RWPE2 (cell line): Measurements from ENCODE around the gene MPZL1.

Source experiments
- ATAC-seq: fragments of 200-7000 bp; cut with Tn5 transposase; 3 replicates; pipeline ENCODE4 v1.9.1; 2021; ENCODE audit warnings: low read depth
- DNase-seq: peaks from one replicate; pipeline ENCODE4 v3.0.0-alpha.2; 2020; ENCODE audit warnings: low spot score
- H3K27ac ChIP-seq: fragments of 450-650 bp; 2 replicates; pipeline ENCODE4 v1.5.1; 2017; ENCODE audit warnings: mild to moderate bottlenecking; ENCODE audit not compliant: poor library complexity, severe bottlenecking
- H3K27me3 ChIP-seq: fragments of 250-450 bp; sonication (Bioruptor Pico); 2 replicates; pipeline ENCODE4 v1.5.1; 2021; ENCODE audit warnings: mild to moderate bottlenecking, moderate library complexity; ENCODE audit not compliant: insufficient read depth, poor library complexity, severe bottlenecking
- H3K36me3 ChIP-seq: fragments of 250-450 bp; sonication (Bioruptor Pico); 2 replicates; pipeline ENCODE4 v1.5.1; 2020; ENCODE audit warnings: low read depth, mild to moderate bottlenecking, moderate library complexity
- H3K4me1 ChIP-seq: fragments of 250-450 bp; sonication (Bioruptor Pico); 2 replicates; pipeline ENCODE4 v1.5.1; 2021; ENCODE audit warnings: mild to moderate bottlenecking, moderate library complexity; ENCODE audit not compliant: insufficient read depth, poor library complexity, severe bottlenecking
- H3K4me3 ChIP-seq: fragments of 250-450 bp; sonication (Bioruptor Pico); 2 replicates; pipeline ENCODE4 v1.5.1; 2021; ENCODE audit warnings: mild to moderate bottlenecking, moderate library complexity; ENCODE audit not compliant: severe bottlenecking
- H3K9me3 ChIP-seq: fragments of 250-450 bp; sonication (Bioruptor Pico); 2 replicates; pipeline ENCODE4 v1.5.1; 2021; ENCODE audit warnings: mild to moderate bottlenecking, moderate library complexity; ENCODE audit not compliant: severe bottlenecking
- TF ChIP-seq, protein P1 (sequence below): fragments of 450-650 bp; IDR thresholded peaks from one replicate; pipeline ENCODE4 v1.5.1; 2017; ENCODE audit warnings: mild to moderate bottlenecking, moderate library complexity; ENCODE audit not compliant: poor library complexity, severe bottlenecking

MPZL1 gene

DNA sequence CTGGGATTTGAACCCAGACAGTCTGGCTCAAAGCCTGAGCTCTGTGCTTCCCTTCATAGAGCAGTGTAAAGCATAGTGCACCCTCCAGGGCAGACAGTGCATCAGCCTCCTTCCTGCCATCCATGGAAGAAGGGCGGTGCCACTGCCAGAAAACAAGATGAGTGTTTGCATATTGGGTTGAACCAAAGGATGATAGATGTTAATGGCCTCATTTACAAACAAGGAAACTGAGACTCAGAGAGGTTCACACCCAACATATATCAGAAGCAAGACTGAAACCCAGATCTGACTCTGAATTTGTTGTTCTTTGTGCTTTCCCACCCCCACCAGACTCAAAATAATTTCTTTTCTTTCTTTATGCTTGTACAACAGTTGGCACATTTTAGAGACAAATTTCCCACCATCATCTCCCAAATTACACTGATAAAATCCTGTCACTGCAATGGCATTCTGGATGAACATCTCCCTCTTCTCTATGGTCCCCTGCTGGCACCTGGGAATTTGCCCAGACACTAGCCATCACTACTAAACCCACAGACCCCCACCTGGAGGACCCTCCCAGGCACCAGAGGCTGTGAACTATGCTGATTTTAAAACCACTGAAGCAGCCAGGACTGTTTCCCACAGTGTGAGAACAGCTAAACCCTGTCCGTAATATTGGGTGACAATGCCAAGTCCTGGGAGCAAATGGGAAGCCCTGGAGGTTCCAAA lies 45.4 kb upstream of the MPZL1 start:
- Histone ChIP-seq H3K4me1 (peaks cover 3% of the 10 kb centered on the region), H3K4me3 (no peak overlapping the region), H3K36me3 (no peaks in the 10 kb centered on the region), H3K27ac (no peak overlapping the region), H3K9me3 (no peaks in the 10 kb centered on the region), H3K27me3 (no peaks in the 10 kb centered on the region)
- TF ChIP-seq, protein P1, sequence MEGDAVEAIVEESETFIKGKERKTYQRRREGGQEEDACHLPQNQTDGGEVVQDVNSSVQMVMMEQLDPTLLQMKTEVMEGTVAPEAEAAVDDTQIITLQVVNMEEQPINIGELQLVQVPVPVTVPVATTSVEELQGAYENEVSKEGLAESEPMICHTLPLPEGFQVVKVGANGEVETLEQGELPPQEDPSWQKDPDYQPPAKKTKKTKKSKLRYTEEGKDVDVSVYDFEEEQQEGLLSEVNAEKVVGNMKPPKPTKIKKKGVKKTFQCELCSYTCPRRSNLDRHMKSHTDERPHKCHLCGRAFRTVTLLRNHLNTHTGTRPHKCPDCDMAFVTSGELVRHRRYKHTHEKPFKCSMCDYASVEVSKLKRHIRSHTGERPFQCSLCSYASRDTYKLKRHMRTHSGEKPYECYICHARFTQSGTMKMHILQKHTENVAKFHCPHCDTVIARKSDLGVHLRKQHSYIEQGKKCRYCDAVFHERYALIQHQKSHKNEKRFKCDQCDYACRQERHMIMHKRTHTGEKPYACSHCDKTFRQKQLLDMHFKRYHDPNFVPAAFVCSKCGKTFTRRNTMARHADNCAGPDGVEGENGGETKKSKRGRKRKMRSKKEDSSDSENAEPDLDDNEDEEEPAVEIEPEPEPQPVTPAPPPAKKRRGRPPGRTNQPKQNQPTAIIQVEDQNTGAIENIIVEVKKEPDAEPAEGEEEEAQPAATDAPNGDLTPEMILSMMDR = no peak
- no peak for ATAC-seq
- no peak for DNase-seq

DNA sequence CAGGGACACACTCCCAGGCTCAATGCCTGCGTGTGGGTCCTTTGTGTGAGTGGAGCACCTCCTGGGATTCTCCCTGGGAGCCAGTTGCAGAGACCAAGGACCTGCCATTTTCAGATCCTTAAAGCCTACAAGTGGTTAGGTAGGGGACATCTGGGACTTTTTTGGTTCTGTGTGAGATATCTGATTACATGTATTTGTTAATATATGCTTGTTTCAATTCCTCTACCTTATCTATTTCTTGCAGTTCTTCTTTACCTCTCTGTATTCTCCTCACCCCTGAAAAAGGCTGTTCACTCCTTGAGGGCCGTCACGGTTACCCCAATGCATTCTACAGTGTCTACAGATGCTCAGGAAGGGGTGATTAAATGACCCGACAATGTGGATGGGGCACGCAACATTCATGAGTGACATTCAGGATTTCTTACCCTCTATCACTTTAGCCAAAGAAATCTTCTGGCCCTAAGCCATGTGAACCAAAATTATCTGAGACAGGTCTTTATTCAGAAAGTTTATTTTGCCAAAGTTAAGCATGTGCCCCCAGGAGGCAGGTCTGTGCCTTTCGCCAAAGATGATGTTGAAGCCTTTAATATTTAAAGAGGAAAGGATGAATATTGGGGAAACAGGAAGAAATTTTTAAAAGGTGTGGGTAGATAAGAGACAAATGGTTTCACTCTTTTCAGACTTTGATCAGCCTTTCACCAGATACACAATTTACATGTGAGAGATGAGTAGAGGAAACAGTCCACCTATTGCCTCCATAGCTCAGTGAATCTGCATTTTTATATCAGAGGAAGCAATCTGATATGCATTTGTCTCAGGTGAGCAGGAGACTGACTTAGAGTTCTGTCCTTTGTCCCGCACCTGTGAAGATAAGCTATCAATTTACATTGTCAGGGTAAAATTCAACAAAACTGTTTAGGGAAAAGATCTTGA lies 44.6 kb upstream of the MPZL1 start:
- Histone ChIP-seq H3K9me3 (no peaks in the 10 kb centered on the region), H3K27ac (no peak overlapping the region), H3K4me3 (no peak overlapping the region), H3K27me3 (no peaks in the 10 kb centered on the region), H3K4me1 (no peaks in the 10 kb centered on the region), H3K36me3 (no peaks in the 10 kb centered on the region)
- ATAC-seq = no peak
- no peak for DNase-seq
- TF ChIP-seq, protein P1 = no peak

DNA sequence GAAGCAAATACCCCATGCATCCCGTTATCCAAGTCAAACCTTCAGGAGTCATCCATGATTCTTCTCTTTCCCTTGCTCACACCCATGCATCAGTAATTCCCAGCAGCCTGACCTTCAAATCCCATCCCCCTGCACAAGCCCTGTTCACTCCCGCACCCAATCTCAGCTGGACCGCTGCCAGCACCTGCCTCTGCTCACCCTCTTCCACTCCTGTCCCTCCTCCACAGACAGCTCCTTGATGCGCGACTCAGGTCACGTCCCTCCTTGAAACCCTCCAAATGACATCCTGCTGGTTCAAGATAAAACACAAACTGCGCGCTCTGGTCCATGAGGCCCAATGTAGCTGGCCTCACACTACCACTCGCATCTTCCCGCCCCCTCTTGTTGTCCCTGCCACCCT lies 43.4 kb upstream of the MPZL1 start:
- Histone ChIP-seq H3K36me3 (no peaks in the 10 kb centered on the region), H3K9me3 (no peaks in the 10 kb centered on the region), H3K27me3 (no peaks in the 10 kb centered on the region), H3K4me1 (no peaks in the 10 kb centered on the region), H3K4me3 (no peak overlapping the region), H3K27ac (no peak overlapping the region)
- ATAC-seq (no peak), DNase-seq (no peak)
- TF ChIP-seq, protein P1 = no peak

DNA sequence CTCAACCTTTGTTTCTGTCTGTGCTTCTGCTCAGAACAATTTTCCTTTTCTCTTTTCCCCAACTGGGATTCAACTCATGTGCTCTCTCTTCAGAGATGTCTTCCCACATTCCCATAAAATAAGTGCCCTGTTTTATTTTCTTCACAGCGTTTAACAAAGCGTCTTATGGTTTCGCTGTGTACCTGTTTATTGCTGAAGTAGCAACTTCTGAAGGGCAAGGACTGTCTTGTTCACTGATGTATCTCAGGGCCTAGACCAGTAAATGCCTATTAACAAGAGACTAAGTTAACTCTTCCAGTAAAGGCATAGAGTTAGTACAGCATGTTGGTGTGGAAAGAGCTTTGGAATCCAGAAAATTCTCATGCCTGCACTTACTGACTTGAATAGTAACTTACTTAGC lies 42.9 kb upstream of the MPZL1 start:
- Histone ChIP-seq H3K36me3 (no peaks in the 10 kb centered on the region), H3K27ac (no peak overlapping the region)
- no peak for DNase-seq

More for the DNA sequence above, 42.9 kb upstream of the MPZL1 start:
- no peak overlapping the region for H3K4me3 ChIP-seq
- ATAC-seq = no peak
- TF ChIP-seq, protein P1 = no peak
- H3K9me3 ChIP-seq = no peaks in the 10 kb centered on the region
- H3K4me1 ChIP-seq = no peaks in the 10 kb centered on the region
- H3K27me3 ChIP-seq = no peaks in the 10 kb centered on the region
